Fibroblast of the aortic adventitia (primary cell): Measurements from ENCODE around the gene FGD3. TPM values are rescaled to one million over a fixed set of nuclear protein-coding genes. Genes with fewer than 3 reads are reported as not detected.

Experiments used
- DNase-seq: peaks from one replicate; pipeline ENCODE4 v3.0.0-alpha.2; 2010; ENCODE audit warnings: low read depth
- H3K4me3 ChIP-seq: 2 replicates; pipeline ENCODE4 v1.5.1; 2011; ENCODE audit warnings: low read depth, mild to moderate bottlenecking, control low read depth, low read length, moderate library complexity
- CTCF ChIP-seq: IDR thresholded peaks from 2 replicates; pipeline ENCODE4 v1.5.1; 2011; ENCODE audit warnings: mild to moderate bottlenecking, low read length, control low read depth, inconsistent platforms; ENCODE audit not compliant: insufficient read depth
- total RNA-seq: library from RNA; depleted of rRNA; stranded (reverse); fragments of >200 nt; gene quantifications from 2 replicates; pipeline ENCODE4 v1.2.3, GENCODE V29; 2012; ENCODE audit warnings: low replicate concordance

Gene FGD3
- total RNA-seq, 1 donor, result not detected

GRCh38 chr9:92971121-92971520 lies 23.8 kb downstream of the FGD3 start:
- no peak for DNase-seq
- TF ChIP-seq CTCF, result no peak
- H3K4me3 ChIP-seq, result no peak overlapping the region

DNA sequence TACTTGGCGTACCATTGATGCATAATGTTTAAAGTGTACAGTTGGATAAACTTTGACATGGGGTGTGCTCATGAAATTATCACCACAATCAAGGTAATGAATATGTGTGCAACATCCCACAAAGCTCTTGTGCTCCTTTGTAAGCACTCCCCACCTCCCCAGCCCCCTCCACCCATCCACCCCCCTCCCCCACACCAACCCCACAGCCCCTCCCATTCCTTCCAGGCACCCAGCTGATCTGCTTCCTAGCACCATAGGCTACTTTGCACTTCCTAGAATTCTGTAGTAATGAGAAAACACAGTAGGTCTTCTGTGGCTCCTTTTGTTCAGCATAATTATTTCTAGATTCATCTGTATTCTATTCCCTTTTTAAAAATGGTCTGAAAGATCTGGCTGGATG lies 24.5 kb downstream of the FGD3 start:
- TF ChIP-seq CTCF, result no peak
- H3K4me3 ChIP-seq, result no peak overlapping the region
- no peak for DNase-seq

GRCh38 chr9:92973700-92974099 lies 26.4 kb downstream of the FGD3 start:
- TF ChIP-seq CTCF, result no peak
- DNase-seq, result no peak
- H3K4me3 ChIP-seq, result no peak overlapping the region

GRCh38 chr9:92974161-92974661 lies 26.9 kb downstream of the FGD3 start:
- no peak for TF ChIP-seq CTCF
- DNase-seq, result no peak

GRCh38 chr9:92974761-92975755 lies 27.7 kb downstream of the FGD3 start:
- no peak overlapping the region for H3K4me3 ChIP-seq
- no peak for TF ChIP-seq CTCF
- no peak for DNase-seq

More at GRCh38 chr9:92974161-92974661, 26.9 kb downstream of the FGD3 start:
- H3K4me3 ChIP-seq, result no peak overlapping the region

DNA sequence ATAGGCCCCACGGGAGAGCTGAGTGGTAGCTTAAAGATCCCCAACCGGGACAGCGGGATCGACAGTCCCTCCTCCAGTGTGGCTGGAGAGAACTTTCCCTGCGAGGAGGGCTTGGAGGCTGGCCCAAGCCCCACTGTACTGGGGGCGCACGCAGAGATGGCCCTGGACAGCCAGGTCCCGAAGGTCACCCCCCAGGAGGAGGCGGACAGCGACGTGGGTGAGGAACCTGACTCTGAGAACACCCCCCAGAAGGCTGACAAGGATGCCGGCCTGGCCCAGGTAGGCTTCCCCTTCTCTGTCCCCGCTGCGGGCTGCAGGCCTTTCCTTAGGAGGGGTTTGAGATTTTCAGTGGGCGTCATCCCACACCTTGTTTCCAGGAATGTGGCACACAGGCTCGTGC lies 29.1 kb downstream of the FGD3 start:
- DNase-seq, result no peak
- no peak for TF ChIP-seq CTCF
- no peak overlapping the region for H3K4me3 ChIP-seq
